Measurements from ENCODE around the gene BBC3. TPM values are rescaled to one million over a fixed set of nuclear protein-coding genes. Genes with fewer than 3 reads are reported as not detected.

BBC3 gene
- polyA plus RNA-seq, 1 experiment, result 3.6 TPM

DNA sequence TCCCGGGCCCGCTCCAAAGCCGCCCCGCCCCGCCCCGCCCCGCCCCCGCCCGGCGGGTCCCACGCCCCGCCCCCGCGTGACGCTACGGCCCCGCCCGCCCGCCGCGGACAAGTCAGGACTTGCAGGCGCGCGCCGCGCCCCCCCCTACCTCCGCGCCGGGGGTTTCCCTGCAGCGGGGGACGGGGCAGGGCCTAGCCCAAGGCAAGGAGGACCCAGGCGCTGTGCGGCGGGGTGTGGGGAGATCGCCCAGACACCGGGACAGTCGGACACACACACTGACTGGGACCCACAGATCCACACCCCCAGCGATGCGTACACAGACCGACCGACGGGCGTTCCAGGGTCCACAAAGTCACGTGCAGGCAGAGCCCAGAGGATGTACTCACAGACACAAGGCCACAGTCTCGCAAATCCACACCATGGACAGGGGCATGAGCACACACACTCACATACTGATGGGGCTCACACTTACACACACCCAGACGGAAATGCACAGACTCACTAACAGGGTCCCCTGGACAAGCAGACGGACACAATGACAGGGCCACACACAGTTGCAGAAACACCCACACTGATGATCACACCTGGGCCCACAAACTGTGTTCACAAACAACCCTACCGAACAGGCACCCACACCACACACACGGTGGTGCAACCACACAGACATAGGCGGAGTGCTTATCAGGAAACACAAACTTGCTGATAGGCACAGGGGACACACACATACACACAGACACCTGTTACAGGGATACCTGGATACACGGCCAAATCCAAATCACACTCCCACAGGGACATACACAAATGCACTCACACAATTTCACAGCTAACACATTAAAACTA lies 436 bp upstream of the BBC3 start:
- CTCF ChIA-PET, result interaction anchor here (1.2 to 2.3 kb wide), 3 partner anchors 12 to 81 kb away, joined by 6 to 18 read pairs (median 11); no protein-coding TSS in a partner anchor
- DNase-seq (ENCODE audit: low read depth, low spot score), result peak; percentile 72
- TF ChIP-seq CTCF (IDR thresholded peaks at IDR 0.05; ENCODE audit: low read depth, low read length), result no peak
- POLR2A ChIA-PET, result interaction anchor here (1.3 kb wide), 1 partner anchor 13 kb away, joined by 9 read pairs; no protein-coding TSS in a partner anchor
- H3K9me3 ChIP-seq (ENCODE audit: control insufficient read depth, insufficient read depth, low read length), result no peaks in the 10 kb centered on the region; the same call in 1 of the 2 replicates
- H3K4me3 ChIP-seq (ENCODE audit: low read depth, low read length), result peak overlapping the region; percentile 98
- H3K27ac ChIP-seq (ENCODE audit: low read depth, low read length), result peak overlapping the region; percentile 84
- no peaks in the 10 kb centered on the region for H3K27me3 ChIP-seq (ENCODE audit: control insufficient read depth, insufficient read depth, low read length)

- no peaks in the 10 kb centered on the region for H3K27me3 ChIP-seq (ENCODE audit: control insufficient read depth, insufficient read depth, low read length)
- no peak for DNase-seq (ENCODE audit: low read depth, low spot score)
- peak; percentile 66 for TF ChIP-seq CTCF (IDR thresholded peaks at IDR 0.05; ENCODE audit: low read depth, low read length)
- POLR2A ChIA-PET, result no interaction called here
- CTCF ChIA-PET, result interaction anchor here (1.0 kb wide), 1 partner anchor 14 kb away, joined by 3 read pairs; no protein-coding TSS in a partner anchor
- peak overlapping the region; percentile 39 for H3K27ac ChIP-seq (ENCODE audit: low read depth, low read length)
- H3K9me3 ChIP-seq (ENCODE audit: control insufficient read depth, insufficient read depth, low read length), result no peaks in the 10 kb centered on the region; the same call in 1 of the 2 replicates
- peak overlapping the region; percentile 98 for H3K4me3 ChIP-seq (ENCODE audit: low read depth, low read length)
Observed at GRCh38 chr19:47230054-47230920, 712 bp downstream of the BBC3 start.

- Histone ChIP-seq H3K4me3 (ENCODE audit: low read depth, low read length) (peak overlapping the region; percentile 98), H3K9me3 (ENCODE audit: control insufficient read depth, insufficient read depth, low read length) (no peaks in the 10 kb centered on the region; the same call in 1 of the 2 replicates), H3K27ac (ENCODE audit: low read depth, low read length) (peak overlapping the region; percentile 52), H3K27me3 (ENCODE audit: control insufficient read depth, insufficient read depth, low read length) (no peaks in the 10 kb centered on the region)
- no peak for DNase-seq (ENCODE audit: low read depth, low spot score)
- CTCF ChIA-PET, result interaction anchor here (1.0 kb wide), 1 partner anchor 14 kb away, joined by 3 read pairs; no protein-coding TSS in a partner anchor
- POLR2A ChIA-PET, result no interaction called here
- no peak for TF ChIP-seq CTCF (IDR thresholded peaks at IDR 0.05; ENCODE audit: low read depth, low read length)
Observed at GRCh38 chr19:47229676-47230053, 1.3 kb downstream of the BBC3 start.

DNA sequence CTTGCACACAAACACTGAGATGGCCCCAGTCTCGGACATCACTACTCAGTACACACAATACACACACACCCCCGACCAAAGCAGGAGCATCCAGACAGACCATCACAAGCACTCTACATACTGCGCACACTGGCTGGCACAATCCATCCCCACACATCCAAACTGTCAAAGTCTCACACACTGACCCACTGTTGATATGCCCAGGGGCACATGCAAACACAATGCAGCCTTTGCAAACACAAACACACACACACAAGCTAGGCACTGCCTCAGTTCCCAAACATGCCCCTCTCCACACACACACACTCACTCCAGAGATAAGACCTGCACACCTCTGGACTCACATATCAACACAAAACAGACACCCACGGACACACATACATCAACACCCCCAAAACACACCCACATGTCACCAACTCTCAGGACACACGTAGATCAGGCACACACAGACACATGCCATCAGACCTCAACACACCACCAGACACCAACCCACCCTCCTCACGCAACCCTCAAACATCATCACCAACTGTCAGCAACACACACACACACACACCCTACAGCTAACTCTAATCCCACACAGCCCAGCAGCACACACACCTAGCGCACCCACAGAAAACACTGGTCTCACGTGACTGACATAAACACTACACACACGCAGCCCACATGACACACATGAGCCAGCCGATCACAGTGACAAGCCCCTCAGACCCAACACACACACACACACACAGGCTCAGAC lies 1.9 kb downstream of the BBC3 start:
- no peak for TF ChIP-seq CTCF (IDR thresholded peaks at IDR 0.05; ENCODE audit: low read depth, low read length)
- H3K27me3 ChIP-seq (ENCODE audit: control insufficient read depth, insufficient read depth, low read length), result no peaks in the 10 kb centered on the region
- H3K4me3 ChIP-seq (ENCODE audit: low read depth, low read length), result peak overlapping the region; percentile 98
- no peaks in the 10 kb centered on the region; the same call in 1 of the 2 replicates for H3K9me3 ChIP-seq (ENCODE audit: control insufficient read depth, insufficient read depth, low read length)
- ChIA-PET CTCF (interaction anchor here (1.0 kb wide), 1 partner anchor 15 kb away, joined by 3 read pairs; no protein-coding TSS in a partner anchor), POLR2A (interaction anchor here (0.6 to 0.7 kb wide), 2 partner anchors 126 to 1145 kb away, joined by 3 to 4 read pairs; no protein-coding TSS in a partner anchor)
- no peak for DNase-seq (ENCODE audit: low read depth, low spot score)
- H3K27ac ChIP-seq (ENCODE audit: low read depth, low read length), result peak overlapping the region; percentile 52
